Prostate gland (tissue), 2 donors: ENCODE measurements around the gene SLC25A42. TPM values are rescaled to one million over a fixed set of nuclear protein-coding genes. Genes with fewer than 3 reads are reported as not detected.

ENCODE experiments used
- DNase-seq: peaks from one replicate; pipeline ENCODE4 v3.0.0-alpha.2; 2019; ENCODE audit warnings: low spot score
- H3K27ac ChIP-seq, 2 donors: fragments of 200-600 bp; sonication (generic); 2 replicates each; pipeline ENCODE4 v1.5.1; 2017 to 2019
- H3K27me3 ChIP-seq: fragments of 200-600 bp; sonication (generic); replicated peaks from 2 replicates; pipeline ENCODE4 v1.5.1; 2019; ENCODE audit not compliant: insufficient read depth
- H3K36me3 ChIP-seq, 2 donors: fragments of 200-600 bp; sonication (generic); 1 replicate in 1 of 2; 2 replicates in 1 of 2; pipeline versions ENCODE4 v1.5.1 to v1.8.1; 2017 to 2019
- H3K4me1 ChIP-seq: fragments of 200-600 bp; sonication (generic); replicated peaks from 2 replicates; pipeline ENCODE4 v1.5.1; 2019
- H3K4me3 ChIP-seq, 2 donors: fragments of 200-600 bp; sonication (generic); 2 replicates each; pipeline ENCODE4 v1.5.1; 2017 to 2019
- H3K9me3 ChIP-seq: fragments of 200-600 bp; sonication (generic); 2 replicates; pipeline ENCODE4 v1.5.1; 2017
- CTCF ChIP-seq, 4 experiments: fragments of 200-600 bp in 2 of 4; fragments of 450-650 bp in 2 of 4; sonication (generic) in 2 of 4; IDR thresholded peaks; 1 replicate in 3 of 4; 2 replicates in 1 of 4; pipeline ENCODE4 v1.5.1; 2016 to 2019; ENCODE audit warnings: antibody characterized with exemption in 4 of 4, mild to moderate bottlenecking in 2 of 4, moderate library complexity in 2 of 4
- POLR2A ChIP-seq: fragments of 450-650 bp; IDR thresholded peaks from one replicate; pipeline ENCODE4 v1.6.1; 2016; ENCODE audit warnings: antibody characterized with exemption, mild to moderate bottlenecking
- POLR2AphosphoS5 ChIP-seq: sonication (generic); formaldehyde crosslinking; IDR thresholded peaks from one replicate; pipeline ENCODE4 v1.6.1; 2017; ENCODE audit warnings: antibody characterized with exemption
- WGBS: methylation state at CpG from one replicate; pipeline ENCODE4 v1.1.5; 2018; 5-methylcytosine and 5-hydroxymethylcytosine counted together
- intact Hi-C: fragments of 100-400 bp; cut with DNase I; formaldehyde crosslinking; loops from one replicate; pipeline ENCODE4 v1.14.2; 2022
- total RNA-seq, 2 donors: library from RNA; depleted of rRNA; stranded (reverse); fragments of >200 nt; gene quantifications; one replicate each; pipeline ENCODE4 v1.1.0, GENCODE V29; 2016

Gene SLC25A42
- total RNA-seq, 2 donors from 2014 or later, result 11.5 to 18.6 TPM

DNA sequence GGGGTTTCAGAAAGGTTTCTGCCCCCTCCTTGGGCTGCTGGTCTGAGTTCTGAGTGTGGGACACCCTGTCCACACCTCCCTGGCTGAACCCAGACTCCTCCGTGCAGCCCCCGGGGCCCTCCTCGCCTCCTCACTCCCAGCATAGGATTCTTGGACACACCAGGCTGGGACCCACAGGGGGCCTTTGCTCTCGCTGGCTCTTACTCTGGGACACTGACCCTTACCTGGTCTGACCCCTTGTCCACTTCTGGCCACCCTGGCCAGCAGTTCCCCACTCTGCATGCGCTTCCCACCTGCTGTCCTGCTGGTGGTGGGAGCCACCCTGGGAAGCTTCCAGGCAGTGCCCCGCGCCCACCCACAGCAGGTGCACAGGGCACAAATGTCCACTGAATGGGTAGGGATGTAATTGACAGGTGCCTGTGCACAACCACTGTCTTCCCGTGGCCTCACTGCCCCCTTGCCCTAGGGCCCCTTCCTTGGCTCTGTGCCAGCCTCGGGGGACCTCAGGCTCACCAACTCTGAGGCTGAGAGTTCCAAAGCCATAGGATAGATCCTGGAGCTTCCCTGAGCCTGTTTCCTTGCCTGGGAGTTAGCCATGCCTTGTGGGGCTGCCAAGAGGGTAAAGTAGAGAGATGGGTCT, 7.0 kb upstream of the SLC25A42 start:
- H3K4me3 ChIP-seq, result no peak overlapping the region
- H3K27ac ChIP-seq, result no peak overlapping the region
- H3K36me3 ChIP-seq, result peaks cover 4 to 7% of the 10 kb centered on the region in 2 donors
- intact Hi-C loops, result no loop called here
- H3K27me3 ChIP-seq, result no peaks in the 10 kb centered on the region
- no peaks in the 10 kb centered on the region for H3K9me3 ChIP-seq
- no peaks in the 10 kb centered on the region for H3K4me1 ChIP-seq
- 91% methylated on average over 8 of the region's 9 CpGs for WGBS
- TF ChIP-seq POLR2A (no peak), POLR2AphosphoS5 (no peak), CTCF (IDR thresholded peaks at IDR 0.05) (no peak)
- DNase-seq, result no peak

DNA sequence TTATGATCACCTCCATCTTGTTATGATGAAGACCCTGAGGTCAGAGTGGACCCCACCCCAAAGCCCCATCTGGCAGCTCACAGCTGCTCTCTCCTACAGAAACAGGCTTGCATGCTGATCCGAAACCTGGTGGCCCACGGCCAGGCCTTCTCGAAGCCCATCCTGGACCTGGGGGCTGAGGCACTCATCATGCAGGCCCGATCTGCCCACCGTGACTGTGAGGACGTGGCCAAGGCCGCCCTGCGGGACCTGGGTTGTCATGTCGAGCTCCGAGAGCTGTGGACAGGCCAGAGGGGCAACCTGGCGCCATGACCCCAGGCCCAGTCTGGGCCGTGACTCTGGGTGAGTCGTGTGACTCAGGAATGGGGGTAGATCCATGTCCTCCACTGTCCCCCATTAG, 6.5 kb upstream of the SLC25A42 start:
- Histone ChIP-seq H3K9me3 (no peaks in the 10 kb centered on the region), H3K36me3 (peaks cover 1 to 7% of the 10 kb centered on the region in 2 donors), H3K4me3 (no peak overlapping the region), H3K4me1 (no peaks in the 10 kb centered on the region), H3K27ac (no peak overlapping the region), H3K27me3 (no peaks in the 10 kb centered on the region)
- TF ChIP-seq POLR2A (no peak), POLR2AphosphoS5 (no peak), CTCF (IDR thresholded peaks at IDR 0.05) (no peak)
- DNase-seq, result no peak
- intact Hi-C loops, result no loop called here
- 92% methylated on average over 12 of the region's 13 CpGs for WGBS

GRCh38 chr19:19057720-19058119, 6.1 kb upstream of the SLC25A42 start:
- Histone ChIP-seq H3K27ac (no peak overlapping the region), H3K36me3 (peaks cover 0 to 7% of the 10 kb centered on the region in 2 donors), H3K9me3 (no peaks in the 10 kb centered on the region), H3K4me1 (no peaks in the 10 kb centered on the region), H3K27me3 (no peaks in the 10 kb centered on the region), H3K4me3 (no peak overlapping the region)
- no peak for DNase-seq
- 88% methylated on average over 7 of the region's 7 CpGs for WGBS
- intact Hi-C loops, result no loop called here
- no peak for TF ChIP-seq POLR2A
- no peak for TF ChIP-seq POLR2AphosphoS5
- TF ChIP-seq CTCF (IDR thresholded peaks at IDR 0.05), result no peak

GRCh38 chr19:19059018-19059836, 4.6 kb upstream of the SLC25A42 start:
- Histone ChIP-seq H3K4me3 (no peak overlapping the region), H3K9me3 (no peaks in the 10 kb centered on the region), H3K4me1 (no peaks in the 10 kb centered on the region), H3K27me3 (no peaks in the 10 kb centered on the region), H3K27ac (peak overlapping the region in 1 of 2 donors; percentile 15), H3K36me3 (peaks cover 0 to 7% of the 10 kb centered on the region in 2 donors)
- TF ChIP-seq CTCF (IDR thresholded peaks at IDR 0.05), result no peak
- no peak for TF ChIP-seq POLR2A
- no peak for TF ChIP-seq POLR2AphosphoS5
- WGBS, result 80% methylated on average over 17 of the region's 17 CpGs
- DNase-seq, result no peak
- intact Hi-C loops, result no loop called here
